Measurements from ENCODE around the gene HSBP1L1.
"Not testable (repeated sequence)": the region's sequence is repeated elsewhere in the genome, so short reads cannot be mapped to it uniquely, and the experiment has no call there.

DNA sequence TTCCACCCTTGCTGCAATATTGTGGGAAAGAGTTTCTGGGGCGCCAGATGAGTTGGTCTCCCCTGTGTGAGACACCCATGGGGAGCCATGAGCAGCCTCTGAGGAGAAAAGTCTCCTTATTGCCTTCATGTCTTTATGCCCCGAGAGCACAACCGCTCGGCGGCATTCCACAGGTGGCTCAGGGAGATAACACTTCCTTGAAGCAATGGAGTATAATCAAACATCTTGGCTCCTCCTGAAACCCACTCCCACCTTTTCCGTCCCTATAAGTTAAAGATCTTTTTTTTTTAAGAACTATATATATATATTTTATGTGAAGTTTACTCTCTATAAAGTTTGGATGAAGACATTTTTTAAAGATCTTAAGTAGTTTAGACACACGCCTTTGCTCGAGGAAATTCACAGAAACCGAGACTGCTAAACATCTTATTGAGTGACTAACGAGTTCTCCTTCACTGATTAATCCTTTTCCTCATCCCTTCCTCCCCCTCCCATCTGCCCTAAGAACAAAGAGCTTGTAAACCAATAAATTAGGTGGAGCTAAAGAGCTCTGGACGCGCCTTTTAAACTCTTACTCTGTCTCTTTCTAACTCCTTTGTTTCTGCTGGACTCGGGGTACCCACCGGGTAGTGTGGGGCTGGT is 47.2 kb downstream of the HSBP1L1 start:
- not testable (repeated sequence) for TF ChIP-seq POLR2A (IDR thresholded peaks at IDR 0.05; ENCODE audit: low read length); GATA1 (IDR thresholded peaks at IDR 0.05; ENCODE audit: low read depth, low read length)
